ENCODE measurements around the gene MYPN.
A peak's percentile ranks its signal among the peaks of the same experiment; 100 is the strongest.

The MYPN gene

DNA sequence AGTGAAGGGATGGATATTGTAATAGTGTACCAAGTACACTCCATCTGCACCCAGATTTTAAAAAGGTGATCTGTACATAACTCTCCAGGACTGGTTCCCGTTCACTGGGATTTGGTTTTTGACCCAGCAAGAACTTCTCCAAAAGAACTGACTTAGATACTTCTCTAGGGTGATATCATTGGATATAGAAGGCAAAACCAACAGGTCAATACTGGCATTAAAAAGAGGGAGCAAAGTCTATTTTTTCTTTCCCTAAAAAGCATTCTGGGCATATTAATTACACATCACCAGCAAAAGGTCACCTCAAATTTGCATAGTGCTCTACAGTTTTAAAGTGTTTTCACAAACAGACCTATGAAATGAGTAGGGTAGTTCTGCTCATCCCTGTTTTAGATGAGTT, 3.5 kb downstream of the MYPN start:
- DNase-seq (ENCODE audit: low read depth): no peak
- H3K4me3 ChIP-seq (ENCODE audit: low read depth, low read length): no peak overlapping the region
- TF ChIP-seq, protein P1, sequence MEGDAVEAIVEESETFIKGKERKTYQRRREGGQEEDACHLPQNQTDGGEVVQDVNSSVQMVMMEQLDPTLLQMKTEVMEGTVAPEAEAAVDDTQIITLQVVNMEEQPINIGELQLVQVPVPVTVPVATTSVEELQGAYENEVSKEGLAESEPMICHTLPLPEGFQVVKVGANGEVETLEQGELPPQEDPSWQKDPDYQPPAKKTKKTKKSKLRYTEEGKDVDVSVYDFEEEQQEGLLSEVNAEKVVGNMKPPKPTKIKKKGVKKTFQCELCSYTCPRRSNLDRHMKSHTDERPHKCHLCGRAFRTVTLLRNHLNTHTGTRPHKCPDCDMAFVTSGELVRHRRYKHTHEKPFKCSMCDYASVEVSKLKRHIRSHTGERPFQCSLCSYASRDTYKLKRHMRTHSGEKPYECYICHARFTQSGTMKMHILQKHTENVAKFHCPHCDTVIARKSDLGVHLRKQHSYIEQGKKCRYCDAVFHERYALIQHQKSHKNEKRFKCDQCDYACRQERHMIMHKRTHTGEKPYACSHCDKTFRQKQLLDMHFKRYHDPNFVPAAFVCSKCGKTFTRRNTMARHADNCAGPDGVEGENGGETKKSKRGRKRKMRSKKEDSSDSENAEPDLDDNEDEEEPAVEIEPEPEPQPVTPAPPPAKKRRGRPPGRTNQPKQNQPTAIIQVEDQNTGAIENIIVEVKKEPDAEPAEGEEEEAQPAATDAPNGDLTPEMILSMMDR (IDR thresholded peaks at IDR 0.05; ENCODE audit: low read depth, low read length): no peak
- TF ChIP-seq MYC (IDR thresholded peaks at IDR 0.05; ENCODE audit: low read depth, low read length) (no peak), POLR2A (IDR thresholded peaks at IDR 0.05; ENCODE audit: extremely low read depth, insufficient read length) (no peak)
- TF ChIP-seq, protein P2, sequence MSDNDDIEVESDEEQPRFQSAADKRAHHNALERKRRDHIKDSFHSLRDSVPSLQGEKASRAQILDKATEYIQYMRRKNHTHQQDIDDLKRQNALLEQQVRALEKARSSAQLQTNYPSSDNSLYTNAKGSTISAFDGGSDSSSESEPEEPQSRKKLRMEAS (IDR thresholded peaks at IDR 0.05; ENCODE audit: low read depth, low read length): no peak

DNA sequence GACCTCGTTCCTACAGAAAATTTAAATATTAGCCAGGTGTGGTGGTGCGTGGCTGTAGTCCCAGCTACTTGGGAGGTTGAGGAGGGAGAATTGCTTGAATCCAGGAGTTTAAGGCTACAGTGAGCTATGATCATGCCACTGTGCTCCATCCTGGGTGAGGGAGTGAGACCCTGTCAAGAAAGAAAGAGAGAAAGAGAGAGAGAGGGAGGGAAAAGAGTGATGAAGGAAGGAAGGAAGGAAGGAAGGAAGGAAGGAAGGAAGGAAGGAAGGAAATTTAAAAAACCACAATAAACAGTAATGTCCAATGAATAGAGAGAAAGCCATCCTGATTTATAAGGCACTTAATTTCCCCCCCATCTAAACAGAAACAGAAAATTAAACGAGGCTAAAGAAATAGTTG, 9.4 kb downstream of the MYPN start:
- TF ChIP-seq MYC (IDR thresholded peaks at IDR 0.05; ENCODE audit: low read depth, low read length): no peak
- no peak for TF ChIP-seq POLR2A (IDR thresholded peaks at IDR 0.05; ENCODE audit: extremely low read depth, insufficient read length)
- TF ChIP-seq, protein P2 (IDR thresholded peaks at IDR 0.05; ENCODE audit: low read depth, low read length): no peak
- TF ChIP-seq, protein P1 (IDR thresholded peaks at IDR 0.05; ENCODE audit: low read depth, low read length): no peak
- H3K4me3 ChIP-seq (ENCODE audit: low read depth, low read length): no peak overlapping the region
- DNase-seq (ENCODE audit: low read depth): no peak

DNA sequence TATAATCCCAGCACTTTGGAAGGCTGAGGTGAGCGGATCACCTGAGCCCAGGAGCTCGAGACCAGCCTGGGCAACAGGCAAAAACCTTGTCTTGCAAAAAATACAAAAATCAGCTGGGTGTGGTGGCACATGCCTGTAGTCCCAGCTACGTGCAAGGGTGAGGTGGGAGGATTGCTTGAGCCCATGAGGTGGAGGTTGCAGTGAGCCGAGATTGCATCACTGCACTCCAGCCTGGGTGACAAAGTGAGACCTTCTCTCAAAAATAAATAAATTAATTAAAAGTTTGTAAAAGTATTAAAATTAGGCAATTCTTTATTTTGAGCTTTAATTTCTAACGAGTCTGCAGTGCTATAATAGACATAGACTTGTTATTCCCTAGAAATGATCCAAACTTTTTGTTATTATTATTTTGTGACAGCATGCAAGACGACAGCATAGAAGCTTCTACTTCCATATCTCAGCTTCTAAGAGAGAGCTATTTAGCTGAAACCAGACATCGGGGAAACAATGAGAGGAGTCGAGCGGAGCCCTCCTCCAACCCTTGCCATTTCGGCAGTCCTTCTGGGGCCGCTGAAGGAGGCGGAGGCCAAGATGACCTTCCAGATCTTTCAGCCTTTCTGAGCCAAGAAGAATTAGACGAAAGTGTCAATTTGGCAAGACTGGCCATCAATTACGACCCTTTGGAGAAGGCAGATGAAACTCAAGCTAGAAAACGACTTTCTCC, 11.9 kb downstream of the MYPN start:
- DNase-seq (ENCODE audit: low read depth): peak; percentile 12
- TF ChIP-seq POLR2A (IDR thresholded peaks at IDR 0.05; ENCODE audit: extremely low read depth, insufficient read length) (no peak), MYC (IDR thresholded peaks at IDR 0.05; ENCODE audit: low read depth, low read length) (no peak)
- TF ChIP-seq, protein P2 (IDR thresholded peaks at IDR 0.05; ENCODE audit: low read depth, low read length): no peak
- TF ChIP-seq, protein P1 (IDR thresholded peaks at IDR 0.05; ENCODE audit: low read depth, low read length): no peak
- no peak overlapping the region for H3K4me3 ChIP-seq (ENCODE audit: low read depth, low read length)

DNA sequence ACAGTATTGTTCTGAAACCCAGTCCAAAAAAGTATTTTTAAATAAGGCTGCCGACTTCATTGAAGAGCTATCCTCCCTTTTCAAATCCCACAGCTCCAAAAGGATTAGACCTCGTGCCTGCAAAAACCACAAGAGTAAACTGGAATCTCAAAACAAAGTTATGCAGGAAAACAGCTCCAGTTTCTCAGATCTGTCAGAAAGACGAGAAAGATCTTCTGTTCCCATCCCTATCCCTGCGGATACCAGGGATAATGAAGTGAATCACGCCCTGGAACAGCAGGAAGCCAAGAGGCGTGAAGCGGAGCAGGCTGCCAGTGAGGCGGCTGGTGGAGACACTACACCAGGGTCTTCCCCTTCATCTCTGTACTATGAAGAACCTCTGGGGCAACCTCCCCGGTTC, 12.6 kb downstream of the MYPN start:
- no peak for DNase-seq (ENCODE audit: low read depth)
- H3K4me3 ChIP-seq (ENCODE audit: low read depth, low read length): no peak overlapping the region
- TF ChIP-seq, protein P1 (IDR thresholded peaks at IDR 0.05; ENCODE audit: low read depth, low read length): no peak
- TF ChIP-seq POLR2A (IDR thresholded peaks at IDR 0.05; ENCODE audit: extremely low read depth, insufficient read length): no peak
- no peak for TF ChIP-seq MYC (IDR thresholded peaks at IDR 0.05; ENCODE audit: low read depth, low read length)
- TF ChIP-seq, protein P2 (IDR thresholded peaks at IDR 0.05; ENCODE audit: low read depth, low read length): no peak

DNA sequence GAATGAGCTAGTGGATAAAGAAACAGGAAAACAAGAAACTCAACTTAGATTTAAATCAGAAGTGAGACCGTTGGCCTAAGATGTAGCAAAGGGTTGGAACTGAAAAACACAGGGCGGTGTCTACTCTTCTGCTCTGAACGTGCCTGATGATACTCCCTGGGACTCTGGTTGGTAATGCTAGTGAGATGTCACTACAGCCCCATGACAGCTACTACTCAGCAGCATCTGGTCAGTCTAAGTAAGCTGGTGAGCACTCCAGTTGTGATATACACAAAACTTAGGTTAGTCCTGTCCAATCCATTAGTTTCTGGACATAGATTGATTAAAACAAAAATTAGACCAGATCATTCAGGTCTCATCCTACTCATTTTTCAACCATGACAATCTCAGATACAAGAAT, 15.4 kb downstream of the MYPN start:
- no peak overlapping the region for H3K4me3 ChIP-seq (ENCODE audit: low read depth, low read length)
- TF ChIP-seq MYC (IDR thresholded peaks at IDR 0.05; ENCODE audit: low read depth, low read length) (no peak), POLR2A (IDR thresholded peaks at IDR 0.05; ENCODE audit: extremely low read depth, insufficient read length) (no peak)
- TF ChIP-seq, protein P2 (IDR thresholded peaks at IDR 0.05; ENCODE audit: low read depth, low read length): no peak
- TF ChIP-seq, protein P1 (IDR thresholded peaks at IDR 0.05; ENCODE audit: low read depth, low read length): no peak
- no peak for DNase-seq (ENCODE audit: low read depth)
